OCI-LY1 (cell line): ENCODE results near the gene PTPN22.

Experiments used
- CTCF ChIP-seq: fragments of 200-600 bp; sonication (generic), shearing (Covaris generic); IDR thresholded peaks from 2 replicates; pipeline ENCODE4 v1.5.1; 2017; ENCODE audit warnings: mild to moderate bottlenecking, antibody characterized with exemption, low read length, moderate library complexity, mixed read lengths
- EZH2 ChIP-seq: fragments of 200-600 bp; sonication (generic), shearing (Covaris generic); IDR thresholded peaks from 2 replicates; pipeline ENCODE4 v1.8.0; 2017; ENCODE audit warnings: borderline replicate concordance, mixed run types, mild to moderate bottlenecking, antibody characterized with exemption, low read length, moderate library complexity, mixed read lengths

- TF ChIP-seq CTCF (no peak), EZH2 (no peak)
These were observed 71.0 kb downstream of the PTPN22 start for GRCh38 chr1:113800487-113800886.
